A549 (cell line): ENCODE measurements around the gene CCDC88B. TPM values are rescaled to one million over a fixed set of nuclear protein-coding genes. Genes with fewer than 3 reads are reported as not detected.
A peak's percentile ranks its signal among the peaks of the same experiment; 100 is the strongest.

Source experiments
- ATAC-seq, 2 experiments: fragments of 200-7000 bp in 1 of 2; fragments of >200 bp in 1 of 2; cut with Nextera tagmentation in 1 of 2; cut with Tn5 transposase in 1 of 2; 3 replicates each; pipeline versions ENCODE4 v1.8.0 to v1.9.1; 2018 to 2020; ENCODE audit warnings: mild to moderate bottlenecking in 1 of 2, moderate library complexity in 1 of 2
- CTCF ChIA-PET: fragments of 300-600 bp; sonication (Branson Sonifier 250); formaldehyde crosslinking; extraction: SDS; loops from one replicate; lab custom pipeline; 2021; ENCODE audit warnings: antibody characterized with exemption, inconsistent platforms; lab: Yijun Ruan, JAX
- POLR2A ChIA-PET: fragments of 350-600 bp; formaldehyde crosslinking; extraction: SDS; loops from one replicate; lab custom pipeline; 2021; ENCODE audit warnings: antibody characterized with exemption, inconsistent platforms; lab: Yijun Ruan, JAX
- DNase-seq, 2 experiments: peaks; one replicate each; pipeline versions ENCODE4 v3.0.0 to v3.0.0-alpha.2; 2011 to 2016; ENCODE audit warnings: low read depth in 1 of 2, low spot score in 1 of 2
- FAIRE-seq: peaks from 2 replicates; lab custom pipeline; 2011; peaks lifted over from hg19 to GRCh38; lab: Jason Lieb, UNC
- H3K27ac ChIP-seq, 2 experiments: fragments of >200 bp; sonication (Bioruptor Twin); formaldehyde crosslinking; 3 replicates each; pipeline ENCODE4 v1.5.1; 2016 to 2017
- H3K4me1 ChIP-seq: fragments of >200 bp; sonication (Bioruptor Twin); formaldehyde crosslinking; 3 replicates; pipeline ENCODE4 v1.6.1; 2016
- H3K4me2 ChIP-seq: fragments of >200 bp; sonication (Bioruptor Twin); formaldehyde crosslinking; 3 replicates; pipeline ENCODE4 v1.6.1; 2016
- H3K4me3 ChIP-seq: fragments of >200 bp; sonication (Bioruptor Twin); formaldehyde crosslinking; 3 replicates; pipeline ENCODE4 v1.5.1; 2016
- H3K9me3 ChIP-seq: fragments of >200 bp; sonication (Bioruptor Twin); formaldehyde crosslinking; 3 replicates; pipeline ENCODE4 v1.6.1; 2016
- CBX8 ChIP-seq: fragments of 200-600 bp; sonication (generic); IDR thresholded peaks from 2 replicates; pipeline ENCODE4 v1.6.1; 2016
- CHD4 ChIP-seq: fragments of 200-600 bp; sonication (generic); IDR thresholded peaks from 2 replicates; pipeline ENCODE4 v1.6.1; 2016; ENCODE audit warnings: antibody characterized with exemption, mild to moderate bottlenecking, borderline replicate concordance
- FOSL2 ChIP-seq, 2 experiments: fragments of 450-650 bp in 1 of 2; fragments of >200 bp in 1 of 2; sonication (Bioruptor Twin) in 1 of 2; formaldehyde crosslinking; IDR thresholded peaks; 2 replicates each; pipeline versions ENCODE4 v1.5.0 to v1.6.1; 2016 to 2020; ENCODE audit warnings: mild to moderate bottlenecking in 1 of 2, moderate library complexity in 1 of 2
- GATA3 ChIP-seq: IDR thresholded peaks from 2 replicates; pipeline ENCODE4 v1.6.1; 2012; ENCODE audit warnings: borderline replicate concordance
- HOXB13 ChIP-seq: fragments of 250-450 bp; sonication (Bioruptor Pico); IDR thresholded peaks from 2 replicates; pipeline ENCODE4 v1.5.0; 2020; ENCODE audit warnings: low read depth, mild to moderate bottlenecking, moderate library complexity
- JUN ChIP-seq, 2 experiments: fragments of >200 bp; sonication (Bioruptor Twin); formaldehyde crosslinking; IDR thresholded peaks; 2 replicates in 1 of 2; 3 replicates in 1 of 2; pipeline ENCODE4 v1.6.1; 2016 to 2017
- KDM1A ChIP-seq: fragments of 200-600 bp; sonication (generic); IDR thresholded peaks from 2 replicates; pipeline ENCODE4 v1.6.1; 2016; ENCODE audit warnings: low read depth, mild to moderate bottlenecking
- MAFK ChIP-seq: fragments of 450-650 bp; IDR thresholded peaks from 2 replicates; pipeline ENCODE4 v1.6.1; 2014; ENCODE audit not compliant: partially characterized antibody
- MAZ ChIP-seq: fragments of 150-350 bp; IDR thresholded peaks from 2 replicates; pipeline ENCODE4 v1.6.1; 2014; ENCODE audit warnings: antibody characterized with exemption, low read depth, low read length, borderline replicate concordance
- NPAS2 ChIP-seq: fragments of 250-450 bp; sonication (Bioruptor Pico); IDR thresholded peaks from 2 replicates; pipeline ENCODE4 v1.8.0; 2022; ENCODE audit warnings: mild to moderate bottlenecking, moderate library complexity, borderline replicate concordance
- RAD21 ChIP-seq, 2 experiments: fragments of >200 bp in 1 of 2; sonication (Bioruptor Twin) in 1 of 2; formaldehyde crosslinking in 1 of 2; IDR thresholded peaks in 1 of 2; conservative IDR thresholded peaks in 1 of 2; 2 replicates in 1 of 2; 3 replicates in 1 of 2; pipeline ENCODE4 v1.6.1; 2012 to 2018; ENCODE audit warnings: inconsistent platforms in 1 of 2
- RCOR1 ChIP-seq: fragments of 150-350 bp; IDR thresholded peaks from 2 replicates; pipeline ENCODE4 v1.6.1; 2014; ENCODE audit warnings: antibody characterized with exemption, low read length, low read depth
- SMC3 ChIP-seq: fragments of >200 bp; sonication (Bioruptor Twin); formaldehyde crosslinking; IDR thresholded peaks from 3 replicates; pipeline ENCODE4 v1.6.1; 2018; ENCODE audit warnings: inconsistent platforms
- TFCP2L1 ChIP-seq: fragments of 250-450 bp; sonication (Bioruptor Pico); IDR thresholded peaks from 2 replicates; pipeline ENCODE4 v1.5.0; 2021; ENCODE audit warnings: mild to moderate bottlenecking
- WGBS: methylation state at CpG from one replicate; pipeline ENCODE4 v1.1.6; 2017; ENCODE audit errors: missing lambda C conversion rate; 5-methylcytosine and 5-hydroxymethylcytosine counted together
- polyA plus RNA-seq, 4 experiments: library from polyadenylated mRNA; depleted of rRNA in 3 of 4; stranded (reverse); fragments of >200 nt; fragmentation: RNase III in 1 of 4; extraction: RNeasy Plus Mini Kit Qiagen cat#74134 plus additional on column Dnase treatment in 1 of 4; gene quantifications; 2 replicates in 3 of 4; 3 replicates in 1 of 4; pipeline ENCODE4 v1.2.3, GENCODE V29; 2011 to 2017
- TF ChIP-seq, protein P1 (sequence below): fragments of 250-450 bp; sonication (Bioruptor Pico); IDR thresholded peaks from 2 replicates; pipeline ENCODE4 v1.5.0; 2020; ENCODE audit warnings: low read depth, mild to moderate bottlenecking, moderate library complexity
- TF ChIP-seq, protein P2 (sequence below): fragments of 150-350 bp; IDR thresholded peaks from 2 replicates; pipeline ENCODE4 v1.6.1; 2014; ENCODE audit warnings: low read depth, mild to moderate bottlenecking, low read length
- TF ChIP-seq, protein P3 (sequence below): IDR thresholded peaks from 2 replicates; pipeline ENCODE4 v1.6.1; 2012
- TF ChIP-seq, protein P4 (sequence below): fragments of >200 bp; sonication (Bioruptor Twin); formaldehyde crosslinking; IDR thresholded peaks from 3 replicates; pipeline ENCODE4 v1.5.1; 2016

Gene CCDC88B
- polyA plus RNA-seq, 2 of the 4 experiments (the other 2 are of a cell fraction) = 4.8 to 8.8 TPM

DNA sequence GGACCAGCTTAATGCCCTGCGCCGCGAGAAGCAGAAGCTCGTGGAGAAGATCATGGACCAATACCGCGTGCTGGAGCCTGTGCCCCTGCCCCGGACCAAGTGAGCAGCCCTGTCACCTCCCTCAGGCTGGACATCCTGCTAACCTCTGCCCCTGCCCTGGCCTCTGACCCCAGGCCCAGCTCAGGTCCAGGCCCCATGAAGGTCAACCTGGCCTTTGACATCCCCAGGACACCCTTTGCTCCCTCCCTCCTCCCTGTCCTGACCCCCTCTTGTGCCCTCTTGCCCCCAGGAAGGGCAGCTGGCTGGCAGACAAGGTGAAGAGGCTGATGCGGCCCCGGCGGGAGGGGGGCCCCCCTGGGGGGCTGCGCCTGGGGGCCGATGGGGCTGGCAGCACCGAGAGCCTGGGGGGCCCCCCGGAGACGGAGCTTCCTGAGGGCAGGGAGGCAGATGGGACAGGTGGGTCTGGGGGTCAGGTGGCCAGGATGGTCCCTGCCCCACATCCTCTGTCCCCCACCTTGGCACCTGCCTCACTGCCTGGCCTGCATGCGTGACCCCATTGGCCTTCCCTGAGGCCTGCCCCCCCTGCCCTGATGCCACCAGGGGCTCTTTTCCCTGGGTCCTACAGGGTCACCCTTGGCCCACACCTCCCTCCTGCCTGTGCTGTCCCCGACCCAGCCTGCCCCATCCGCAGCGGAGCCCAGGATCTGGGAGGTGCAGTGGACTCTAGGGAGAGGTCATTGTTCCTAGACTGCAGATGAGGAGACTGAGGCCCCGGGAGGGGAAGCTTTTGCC is 13.9 kb downstream of the CCDC88B start:
- WGBS = 85% methylated on average over 16 of the region's 20 CpGs
- no peaks in the 10 kb centered on the region for H3K9me3 ChIP-seq
- no peak for FAIRE-seq
- peak overlapping the region in 1 of 2 experiments; percentile 98; a peak in 4 of 6 replicates for H3K27ac ChIP-seq
- ChIA-PET CTCF (interaction anchor here (0.9 to 33.9 kb wide), 15 partner anchors 12 to 391 kb away, joined by 3 to 996 read pairs (median 6); partner anchors contain the start of genes CATSPERZ, CCDC88B, ESRRA and PLCB3), POLR2A (interaction anchor here (0.9 to 4.6 kb wide), 4 partner anchors 12 to 53 kb away, joined by 3 to 50 read pairs (median 10); partner anchors contain the start of genes PRDX5 and TRMT112)
- DNase-seq = no peak
- peaks cover 42% of the 10 kb centered on the region for H3K4me1 ChIP-seq
- no peak overlapping the region for H3K4me3 ChIP-seq
- ATAC-seq = no peak
- H3K4me2 ChIP-seq = no peak overlapping the region
- TF ChIP-seq NPAS2 (CRISPR knock-in tag) = no peak
- TF ChIP-seq, protein P1, sequence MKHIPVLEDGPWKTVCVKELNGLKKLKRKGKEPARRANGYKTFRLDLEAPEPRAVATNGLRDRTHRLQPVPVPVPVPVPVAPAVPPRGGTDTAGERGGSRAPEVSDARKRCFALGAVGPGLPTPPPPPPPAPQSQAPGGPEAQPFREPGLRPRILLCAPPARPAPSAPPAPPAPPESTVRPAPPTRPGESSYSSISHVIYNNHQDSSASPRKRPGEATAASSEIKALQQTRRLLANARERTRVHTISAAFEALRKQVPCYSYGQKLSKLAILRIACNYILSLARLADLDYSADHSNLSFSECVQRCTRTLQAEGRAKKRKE (CRISPR knock-in tag) = no peak
- TF ChIP-seq, protein P2, sequence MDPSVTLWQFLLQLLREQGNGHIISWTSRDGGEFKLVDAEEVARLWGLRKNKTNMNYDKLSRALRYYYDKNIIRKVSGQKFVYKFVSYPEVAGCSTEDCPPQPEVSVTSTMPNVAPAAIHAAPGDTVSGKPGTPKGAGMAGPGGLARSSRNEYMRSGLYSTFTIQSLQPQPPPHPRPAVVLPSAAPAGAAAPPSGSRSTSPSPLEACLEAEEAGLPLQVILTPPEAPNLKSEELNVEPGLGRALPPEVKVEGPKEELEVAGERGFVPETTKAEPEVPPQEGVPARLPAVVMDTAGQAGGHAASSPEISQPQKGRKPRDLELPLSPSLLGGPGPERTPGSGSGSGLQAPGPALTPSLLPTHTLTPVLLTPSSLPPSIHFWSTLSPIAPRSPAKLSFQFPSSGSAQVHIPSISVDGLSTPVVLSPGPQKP = no peak

DNA sequence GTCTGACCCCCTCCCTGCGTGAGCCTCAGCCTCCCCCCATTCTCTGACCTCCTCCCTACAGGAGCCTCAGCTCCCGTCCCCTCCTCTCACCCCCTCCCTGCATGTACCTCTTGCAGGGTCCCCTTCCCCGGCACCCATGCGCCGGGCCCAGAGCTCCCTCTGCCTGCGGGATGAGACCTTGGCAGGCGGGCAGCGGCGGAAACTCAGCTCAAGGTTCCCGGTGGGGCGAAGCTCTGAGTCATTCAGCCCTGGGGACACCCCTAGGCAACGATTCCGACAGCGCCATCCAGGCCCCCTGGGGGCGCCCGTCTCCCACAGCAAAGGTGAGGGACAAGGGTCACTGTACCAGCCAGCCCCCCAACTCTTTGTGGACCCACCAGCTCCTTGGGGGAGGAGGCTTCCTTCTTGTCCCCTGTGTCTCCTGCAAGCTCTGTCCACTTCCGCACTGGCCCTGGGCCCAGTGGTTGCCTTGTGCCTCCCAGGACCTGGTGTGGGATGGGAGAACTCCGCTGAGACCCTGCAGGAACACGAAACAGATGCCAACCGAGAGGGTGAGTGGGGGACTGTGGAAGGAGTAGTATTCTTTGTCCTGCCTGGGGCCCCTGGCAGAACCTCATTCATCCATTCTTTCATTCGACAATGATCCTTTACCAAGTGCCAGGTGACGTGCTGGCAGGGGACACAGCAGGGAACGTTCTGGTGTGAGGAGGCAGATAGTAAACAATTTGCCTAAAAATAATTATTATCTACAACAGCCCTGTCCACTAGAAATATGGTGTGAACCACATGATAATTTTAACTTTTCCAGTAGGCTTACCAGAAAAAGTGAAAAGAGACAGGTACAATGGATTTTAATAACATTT is 15.3 kb downstream of the CCDC88B start:
- POLR2A ChIA-PET = interaction anchor here (0.7 to 4.6 kb wide), 12 partner anchors 9 to 55 kb away, joined by 3 to 50 read pairs (median 5); partner anchors contain the start of genes ESRRA, PRDX5 and TRMT112
- ATAC-seq (peak; percentile 52 to 71), FAIRE-seq (peak; percentile 13), DNase-seq (peak; percentile 84 to 96)
- peak; percentile 60 for TF ChIP-seq FOSL2 (IDR thresholded peaks at IDR 0.05)
- TF ChIP-seq FOSL2 (CRISPR knock-in tag; IDR thresholded peaks at IDR 0.05) = peak; percentile 95
- peak in 1 of 2 experiments; percentile 61; a peak in 1 of 5 replicates for TF ChIP-seq JUN (IDR thresholded peaks at IDR 0.05)
- TF ChIP-seq TFCP2L1 (CRISPR knock-in tag) = no peak
- TF ChIP-seq RAD21 (conservative IDR thresholded peaks at IDR 0.05 in 1 of 2, IDR thresholded peaks at IDR 0.05 in 1 of 2) = peak; percentile 91
- 0 out of 2 replicates have a peak, but pooled peaks have one; percentile 20 for TF ChIP-seq GATA3
- TF ChIP-seq, protein P3, sequence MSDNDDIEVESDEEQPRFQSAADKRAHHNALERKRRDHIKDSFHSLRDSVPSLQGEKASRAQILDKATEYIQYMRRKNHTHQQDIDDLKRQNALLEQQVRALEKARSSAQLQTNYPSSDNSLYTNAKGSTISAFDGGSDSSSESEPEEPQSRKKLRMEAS = peak; percentile 65; the same call in 1 of the 2 replicates
- TF ChIP-seq, protein P4, sequence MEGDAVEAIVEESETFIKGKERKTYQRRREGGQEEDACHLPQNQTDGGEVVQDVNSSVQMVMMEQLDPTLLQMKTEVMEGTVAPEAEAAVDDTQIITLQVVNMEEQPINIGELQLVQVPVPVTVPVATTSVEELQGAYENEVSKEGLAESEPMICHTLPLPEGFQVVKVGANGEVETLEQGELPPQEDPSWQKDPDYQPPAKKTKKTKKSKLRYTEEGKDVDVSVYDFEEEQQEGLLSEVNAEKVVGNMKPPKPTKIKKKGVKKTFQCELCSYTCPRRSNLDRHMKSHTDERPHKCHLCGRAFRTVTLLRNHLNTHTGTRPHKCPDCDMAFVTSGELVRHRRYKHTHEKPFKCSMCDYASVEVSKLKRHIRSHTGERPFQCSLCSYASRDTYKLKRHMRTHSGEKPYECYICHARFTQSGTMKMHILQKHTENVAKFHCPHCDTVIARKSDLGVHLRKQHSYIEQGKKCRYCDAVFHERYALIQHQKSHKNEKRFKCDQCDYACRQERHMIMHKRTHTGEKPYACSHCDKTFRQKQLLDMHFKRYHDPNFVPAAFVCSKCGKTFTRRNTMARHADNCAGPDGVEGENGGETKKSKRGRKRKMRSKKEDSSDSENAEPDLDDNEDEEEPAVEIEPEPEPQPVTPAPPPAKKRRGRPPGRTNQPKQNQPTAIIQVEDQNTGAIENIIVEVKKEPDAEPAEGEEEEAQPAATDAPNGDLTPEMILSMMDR = peak; percentile 89
- TF ChIP-seq MAZ = 0 out of 2 replicates have a peak, but pooled peaks have one; percentile 7
- no peak for TF ChIP-seq KDM1A
- no peak for TF ChIP-seq MAFK
- TF ChIP-seq RCOR1 = no peak
- TF ChIP-seq HOXB13 (CRISPR knock-in tag) = no peak
- no peak for TF ChIP-seq CBX8
- TF ChIP-seq, protein P2 = no peak
- no peak; the same call in 1 of the 2 replicates for TF ChIP-seq CHD4
- peak; percentile 91 for TF ChIP-seq SMC3
- CTCF ChIA-PET = interaction anchor here (0.6 to 33.9 kb wide), 43 partner anchors 7 to 389 kb away, joined by 3 to 996 read pairs (median 4); partner anchors contain the start of genes CATSPERZ, CCDC88B, ESRRA and PLCB3
- H3K27ac ChIP-seq = peak overlapping the region; percentile 91 to 98
- WGBS = 22% methylated on average over 7 of the region's 23 CpGs
- H3K9me3 ChIP-seq = no peaks in the 10 kb centered on the region
- H3K4me2 ChIP-seq = peak overlapping the region; percentile 85
- peaks cover 50% of the 10 kb centered on the region for H3K4me1 ChIP-seq
- H3K4me3 ChIP-seq = peak overlapping the region; percentile 32
